Lung microvascular endothelial cell (primary cell): ENCODE results near the gene TGIF2. TPM values are rescaled to one million over a fixed set of nuclear protein-coding genes. Genes with fewer than 3 reads are reported as not detected.
"Not testable (repeated sequence)": the region's sequence is repeated elsewhere in the genome, so short reads cannot be mapped to it uniquely, and the experiment has no call there.

ENCODE experiments used
- DNase-seq, 2 donors: peaks; one replicate each; pipeline versions ENCODE4 v3.0.0 to v3.0.0-alpha.2; 2010; ENCODE audit warnings: low read depth in 2 of 2
- total RNA-seq: library from RNA; depleted of rRNA; stranded (reverse); fragments of >200 nt; gene quantifications from 2 replicates; pipeline ENCODE4 v1.2.1, GENCODE V29; 2014

The TGIF2 gene
- total RNA-seq, 1 donor from 2014 or later: 22.0 TPM

DNA sequence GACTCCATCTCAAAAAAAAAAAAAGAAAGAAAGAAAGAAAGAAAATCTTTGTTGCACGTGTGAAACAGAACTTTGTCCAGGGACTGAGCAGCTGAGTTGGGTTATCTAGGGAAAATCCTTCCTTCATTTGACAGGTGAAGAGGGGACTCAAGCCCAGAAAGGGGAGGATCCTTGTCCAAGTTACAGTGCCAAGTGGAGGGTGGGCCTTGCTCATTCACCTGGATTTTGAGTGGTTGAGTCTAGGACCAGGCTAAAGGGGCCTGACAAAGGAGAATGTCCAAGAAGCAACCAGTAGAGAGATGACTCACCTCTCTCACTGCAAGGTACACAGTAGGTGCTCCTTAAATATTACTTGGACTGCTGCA, 2.7 kb downstream of the TGIF2 start:
- DNase-seq: no peak

DNA sequence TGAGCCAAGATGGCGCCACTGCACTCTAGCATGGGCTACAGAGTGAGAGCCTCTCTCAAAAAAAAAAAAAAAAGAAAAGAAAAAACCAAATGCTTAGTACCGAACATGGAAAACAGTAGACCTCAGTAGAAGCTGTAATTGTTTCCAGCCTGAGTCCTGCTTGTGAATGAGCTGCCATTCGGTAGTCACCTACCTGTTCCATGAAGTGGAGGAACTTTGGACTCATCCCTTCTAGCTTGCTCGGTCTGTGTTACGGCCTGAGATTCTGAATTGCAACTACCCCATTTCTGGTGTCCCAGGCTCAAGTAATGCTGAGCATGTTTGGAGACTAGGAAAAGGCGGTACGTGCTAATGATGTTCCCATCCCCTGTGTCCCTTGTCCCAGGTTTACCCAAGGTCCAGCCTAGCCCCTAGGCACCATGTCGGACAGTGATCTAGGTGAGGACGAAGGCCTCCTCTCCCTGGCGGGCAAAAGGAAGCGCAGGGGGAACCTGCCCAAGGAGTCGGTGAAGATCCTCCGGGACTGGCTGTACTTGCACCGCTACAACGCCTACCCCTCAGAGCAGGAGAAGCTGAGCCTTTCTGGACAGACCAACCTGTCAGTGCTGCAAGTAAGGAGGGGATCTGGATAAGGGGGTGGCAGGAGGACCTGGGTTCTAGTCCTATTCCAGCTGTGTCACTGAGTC, 5.1 kb downstream of the TGIF2 start:
- no peak for DNase-seq

DNA sequence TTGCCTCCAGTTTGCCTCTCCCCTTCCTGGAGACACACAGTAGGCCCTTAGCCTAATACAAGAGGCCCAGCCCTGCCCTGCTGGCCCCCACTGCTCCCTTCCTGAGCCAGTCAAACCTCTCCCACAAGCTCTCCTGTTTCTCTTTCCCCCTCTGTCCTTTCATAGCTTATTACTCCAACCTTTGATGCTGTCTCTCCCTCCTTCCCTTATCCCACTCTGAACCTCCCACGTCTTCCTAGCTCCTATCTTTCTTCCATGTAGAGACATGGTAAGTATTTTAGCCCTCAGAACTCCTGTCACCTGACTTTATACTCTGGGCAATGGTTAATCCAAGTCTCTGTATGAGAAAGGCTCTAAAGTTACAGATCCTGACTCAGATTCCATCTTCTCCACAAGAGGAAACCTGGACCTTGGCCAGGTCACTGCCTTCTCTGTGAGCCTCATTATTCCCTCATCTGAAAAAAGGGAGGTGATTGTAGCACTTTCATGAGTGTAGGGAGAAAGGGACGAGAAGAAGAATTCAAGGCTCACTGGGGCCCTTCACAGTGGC, 6.7 kb downstream of the TGIF2 start:
- DNase-seq: peak in 1 of 2 donors; percentile 38

- no peak for DNase-seq
Measured at GRCh38 chr20:36582322-36582721, 8.9 kb downstream of the TGIF2 start.

GRCh38 chr20:36582821-36583220, 9.4 kb downstream of the TGIF2 start:
- DNase-seq: no peak

GRCh38 chr20:36584018-36584481, 10.7 kb downstream of the TGIF2 start:
- DNase-seq: no peak

DNA sequence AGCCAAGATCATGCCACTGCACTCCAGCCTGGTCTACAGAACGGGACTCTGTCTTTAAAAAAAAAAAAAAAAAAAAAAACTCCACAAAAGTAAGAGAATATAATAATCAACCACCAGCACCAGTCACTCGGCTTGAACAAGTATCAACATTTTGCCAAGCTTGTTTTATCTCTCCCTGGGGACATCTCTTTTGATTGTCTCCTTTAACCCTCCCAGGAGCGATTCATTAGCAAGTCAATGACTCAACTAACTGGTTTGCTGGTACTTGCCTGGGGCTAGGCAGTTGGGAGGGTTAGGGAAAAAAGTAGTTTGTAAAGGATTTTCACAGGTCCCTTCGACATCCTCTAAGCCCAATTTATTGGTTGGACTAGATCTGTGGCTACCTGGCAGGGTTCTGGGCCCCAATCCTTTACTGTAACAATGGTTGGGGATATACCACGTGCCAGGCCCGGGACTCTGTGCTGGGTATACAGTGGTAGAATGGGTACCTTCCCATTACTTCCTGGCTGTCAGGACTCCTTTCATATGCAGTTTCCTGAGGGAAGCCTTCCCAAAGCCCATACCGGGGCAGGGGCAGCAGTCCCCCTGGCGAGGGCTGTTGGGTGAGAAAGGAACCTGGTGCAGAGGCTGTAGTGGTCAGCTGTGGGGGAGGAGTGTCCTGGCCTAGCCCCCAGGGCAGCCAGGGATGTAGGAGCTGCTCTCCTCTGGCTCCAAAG, 12.2 kb downstream of the TGIF2 start:
- no peak for DNase-seq

DNA sequence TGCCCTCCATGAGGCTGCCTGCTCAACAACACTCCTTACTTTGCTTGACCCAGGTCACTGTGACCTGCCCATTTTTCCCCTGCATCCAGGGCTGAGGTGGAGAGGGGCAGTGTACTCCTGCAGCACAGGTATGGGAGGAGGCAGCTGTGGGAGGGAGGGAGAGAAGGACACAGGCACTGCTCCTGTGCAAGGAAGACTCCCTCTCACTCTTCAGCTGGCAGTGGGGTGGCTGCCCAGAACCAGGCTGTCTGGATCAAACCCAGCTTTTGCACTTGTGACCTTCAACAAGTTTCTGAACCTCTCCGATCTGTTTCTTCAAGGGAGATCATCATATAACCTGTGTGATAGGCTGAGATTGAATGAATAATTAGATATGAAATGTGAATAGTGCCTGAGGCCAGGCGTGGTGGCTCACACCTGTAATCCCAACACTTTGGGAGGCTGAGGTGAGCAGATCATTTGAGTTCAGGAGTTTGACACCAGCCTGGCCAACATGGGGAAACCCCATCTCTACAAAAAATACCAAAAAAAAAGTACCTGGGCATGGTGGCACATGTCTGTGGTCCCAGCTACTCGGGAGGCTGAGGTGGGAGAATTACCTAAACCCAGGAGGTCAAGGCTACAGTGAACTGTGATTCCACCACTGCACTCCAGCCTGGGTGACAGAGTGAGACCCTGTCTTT, 14.1 kb downstream of the TGIF2 start:
- DNase-seq: no peak

- DNase-seq: no peak
Measured at GRCh38 chr20:36591281-36591680, 17.9 kb downstream of the TGIF2 start.

DNA sequence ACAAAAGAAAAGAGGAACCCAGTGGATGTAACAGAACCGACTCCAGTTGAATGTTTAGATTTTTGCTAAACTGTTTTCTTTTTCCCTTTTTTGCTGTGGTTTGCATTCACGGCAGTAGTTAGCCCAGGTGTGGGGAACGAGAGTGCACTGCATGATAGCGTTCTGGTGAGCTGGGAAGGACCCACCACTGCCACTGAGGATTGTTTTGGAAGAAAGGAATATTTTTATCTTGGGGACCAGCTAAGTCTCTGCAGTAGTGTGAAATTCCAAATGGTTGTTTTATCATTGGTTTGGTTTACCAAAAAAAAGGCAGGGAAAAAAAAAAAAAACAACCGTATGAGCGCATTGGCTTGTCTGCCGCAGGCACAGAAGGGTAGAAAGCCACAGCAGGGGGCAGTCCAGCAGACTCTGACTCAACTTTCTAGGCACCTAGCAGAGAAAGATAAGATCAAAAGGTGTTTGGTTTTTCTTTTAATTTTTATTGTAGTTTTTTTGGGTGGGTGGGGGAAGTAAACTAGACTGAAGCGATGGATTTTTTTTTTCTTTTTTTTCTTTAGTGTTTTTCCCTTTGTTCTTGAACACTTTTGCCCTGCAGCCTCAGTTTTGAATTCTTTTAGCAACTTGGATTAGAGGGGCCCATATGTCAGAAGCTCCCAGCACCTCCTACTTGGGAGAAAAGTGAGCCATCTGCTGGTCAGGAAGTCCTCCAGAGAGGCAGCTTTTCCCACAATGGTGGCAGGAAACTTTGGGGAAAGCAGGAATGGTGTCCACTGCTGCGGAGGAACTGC, 18.7 kb downstream of the TGIF2 start:
- no peak for DNase-seq

- DNase-seq: no peak
Measured at GRCh38 chr20:36593347-36593929, 20.0 kb downstream of the TGIF2 start.

GRCh38 chr20:36599912-36600345, 26.5 kb downstream of the TGIF2 start:
- DNase-seq: peak in 1 of 2 donors; percentile 43

- no peak for DNase-seq
Measured at GRCh38 chr20:36601540-36601939, 28.1 kb downstream of the TGIF2 start.

GRCh38 chr20:36604952-36605398, 31.6 kb downstream of the TGIF2 start:
- peak in 1 of 2 donors; percentile 41 for DNase-seq

DNA sequence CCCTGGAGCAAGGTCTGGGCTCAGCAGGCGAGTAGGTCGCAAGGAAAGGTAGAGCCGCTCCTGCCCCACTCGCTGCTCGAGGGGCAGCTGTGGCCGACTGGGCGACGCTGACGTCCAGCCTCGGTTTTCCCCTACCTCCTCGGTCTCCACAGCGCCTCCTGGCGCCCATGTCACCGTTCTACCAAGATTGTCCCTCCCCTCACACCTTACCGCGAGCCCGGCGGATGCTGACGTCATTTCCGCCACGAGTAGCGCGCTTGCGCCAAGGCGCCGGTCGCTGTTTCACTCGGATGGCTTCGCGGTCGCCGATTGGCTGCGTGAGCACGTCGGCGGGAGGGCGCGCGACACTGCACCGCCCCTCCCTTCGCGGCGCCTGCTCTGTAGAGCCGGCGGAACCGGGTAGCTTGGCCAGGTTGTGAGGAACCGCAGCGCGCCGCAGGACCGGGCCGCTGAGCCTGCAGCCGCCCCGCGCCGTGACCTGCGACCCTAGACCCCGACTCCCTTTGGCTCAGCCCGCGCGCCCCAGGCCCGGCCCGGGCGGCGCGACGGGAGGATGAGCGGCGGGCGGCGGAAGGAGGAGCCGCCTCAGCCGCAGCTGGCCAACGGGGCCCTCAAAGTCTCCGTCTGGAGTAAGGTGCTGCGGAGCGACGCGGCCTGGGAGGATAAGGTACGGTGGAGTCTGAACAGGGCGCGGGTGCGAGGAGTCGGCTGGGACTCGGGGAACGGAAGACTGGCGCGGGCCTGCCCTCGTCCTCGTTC, 32.2 kb downstream of the TGIF2 start, which contains the start of gene RAB5IF:
Gene RAB5IF (plus strand): TSS at position 381 of the 759 bp plus-strand sequence. CDS start 173 bp downstream, at position 554.
- peak; percentile 99 to 100 for DNase-seq

- peak; percentile 39 to 41 for DNase-seq
Measured at GRCh38 chr20:36606158-36607066, 33.0 kb downstream of the TGIF2 start.

DNA sequence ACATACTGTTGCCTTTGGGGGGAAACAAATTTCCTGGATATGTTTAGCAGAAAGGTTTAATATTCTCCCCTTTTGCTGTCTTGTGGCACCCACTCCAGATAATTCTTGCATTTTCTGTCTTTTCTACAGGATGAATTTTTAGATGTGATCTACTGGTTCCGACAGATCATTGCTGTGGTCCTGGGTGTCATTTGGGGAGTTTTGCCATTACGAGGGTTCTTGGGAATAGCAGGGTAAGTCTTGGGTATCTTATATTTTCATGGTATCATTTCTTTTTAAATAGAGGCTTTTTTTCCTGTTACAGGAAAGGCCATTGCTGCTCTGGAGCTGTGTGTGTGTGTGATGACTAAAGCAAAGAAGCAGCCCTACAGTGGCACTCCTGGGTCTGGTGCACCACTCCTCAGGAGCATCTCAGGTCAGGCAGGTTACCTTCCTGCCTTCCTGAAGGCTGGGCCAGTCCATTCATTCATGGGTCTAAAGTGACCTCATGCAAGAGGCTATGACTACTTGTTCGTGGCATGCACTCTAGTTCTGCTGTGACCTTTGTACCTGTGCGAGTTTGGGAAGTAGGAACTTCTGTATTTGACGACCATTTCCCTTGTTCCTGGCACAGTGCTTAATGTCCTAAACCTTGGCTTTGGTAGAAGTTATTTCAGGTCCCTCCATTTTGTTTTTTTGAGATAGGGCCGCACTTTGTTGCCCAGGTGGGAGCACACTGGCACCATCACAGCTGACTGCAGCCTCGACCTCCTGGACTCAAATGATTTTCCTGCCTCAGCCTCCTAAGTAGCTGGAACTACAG, 34.4 kb downstream of the TGIF2 start:
- DNase-seq: no peak

DNA sequence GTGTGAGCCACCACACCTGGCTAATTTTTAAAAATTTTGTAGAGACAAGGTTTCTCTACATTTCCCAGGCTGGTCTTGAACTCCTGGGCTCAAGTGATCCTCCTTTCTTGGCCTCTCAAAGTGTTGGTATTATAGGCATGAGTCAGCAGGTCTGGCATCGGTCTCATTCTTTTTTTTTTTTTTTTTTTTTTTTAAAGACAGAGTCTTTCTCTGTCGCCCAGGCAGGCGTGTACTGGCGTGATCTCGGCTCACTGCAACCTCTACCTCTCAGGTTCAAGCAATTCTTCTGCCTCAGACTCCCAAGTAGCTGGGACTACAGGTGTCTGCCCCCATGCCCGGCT, 35.0 kb downstream of the TGIF2 start:
- DNase-seq: not testable (repeated sequence)
